ENCODE data around the gene KRTAP10-3. TPM values are rescaled to one million over a fixed set of nuclear protein-coding genes. Genes with fewer than 3 reads are reported as not detected.

Gene KRTAP10-3
- total RNA-seq, 4 donors from 2014 or later: not detected

DNA sequence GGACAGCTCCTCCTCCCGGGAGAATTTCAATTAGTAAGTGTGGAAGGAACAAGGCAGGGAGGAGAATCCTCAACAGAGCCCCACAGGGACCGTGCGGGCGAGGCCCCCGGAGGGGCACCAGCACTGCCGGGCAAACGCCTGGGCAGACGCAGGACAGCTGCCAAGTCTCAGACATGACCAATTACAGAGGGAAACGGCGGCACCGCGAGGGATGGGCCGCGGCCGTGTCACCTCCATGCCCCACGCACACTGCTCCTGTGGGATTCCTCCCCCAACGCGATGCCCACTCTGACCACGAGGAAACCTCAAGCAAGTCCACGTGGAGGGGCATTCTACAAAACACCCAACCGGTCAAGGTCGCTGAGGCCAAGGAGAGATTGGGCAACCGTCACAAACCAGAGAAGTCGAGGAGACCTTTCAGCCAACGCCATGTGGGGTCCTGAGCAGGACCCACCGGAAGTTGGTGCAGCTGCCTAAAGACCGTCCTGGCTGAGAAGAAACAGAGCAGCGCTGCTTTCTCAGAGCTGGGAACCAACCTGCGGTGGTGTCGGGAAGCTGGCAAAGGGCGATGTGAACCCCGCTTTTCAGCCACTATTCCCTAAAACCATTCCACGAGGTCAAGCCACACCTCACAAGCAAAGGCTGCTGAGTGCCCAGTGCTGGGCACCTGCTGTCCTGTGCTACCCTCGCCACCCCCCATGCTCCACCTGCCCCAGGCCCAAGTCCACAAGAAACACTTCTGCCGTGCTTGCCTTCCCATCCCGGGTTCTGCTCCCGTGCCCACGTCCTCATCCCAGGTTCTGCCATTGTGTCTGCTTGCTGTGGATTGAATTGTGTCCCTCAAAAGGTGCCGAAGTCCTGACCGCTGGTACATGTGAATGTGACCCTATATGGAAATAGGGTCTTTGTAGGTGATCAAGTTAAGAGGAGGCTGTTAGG is 13.5 kb upstream of the KRTAP10-3 start:
- no peak for DNase-seq
- 90 to 95% methylated on average over 32 to 33 of the region's 40 CpGs for WGBS, 2 donors
- intact Hi-C loops (cut with DNase I): no loop called here

GRCh38 chr21:44571296-44571695 is 12.7 kb upstream of the KRTAP10-3 start:
- DNase-seq: no peak
- no peak overlapping the region for H3K27ac ChIP-seq

More for the DNA sequence above, 13.5 kb upstream of the KRTAP10-3 start:
- Histone ChIP-seq H3K4me1 (peaks cover 0 to 14% (median 0%) of the 10 kb centered on the region in 3 donors), H3K36me3 (no peaks in the 10 kb centered on the region), H3K27me3 (peaks cover 0 to 40% (median 0%) of the 10 kb centered on the region in 4 donors), H3K4me3 (no peak overlapping the region), H3K27ac (no peak overlapping the region), H3K9me3 (peaks cover 0 to 9% (median 8%) of the 10 kb centered on the region in 3 donors)
- TF ChIP-seq POLR2A (IDR thresholded peaks at IDR 0.05) (no peak), CTCF (IDR thresholded peaks at IDR 0.05) (no peak)

DNA sequence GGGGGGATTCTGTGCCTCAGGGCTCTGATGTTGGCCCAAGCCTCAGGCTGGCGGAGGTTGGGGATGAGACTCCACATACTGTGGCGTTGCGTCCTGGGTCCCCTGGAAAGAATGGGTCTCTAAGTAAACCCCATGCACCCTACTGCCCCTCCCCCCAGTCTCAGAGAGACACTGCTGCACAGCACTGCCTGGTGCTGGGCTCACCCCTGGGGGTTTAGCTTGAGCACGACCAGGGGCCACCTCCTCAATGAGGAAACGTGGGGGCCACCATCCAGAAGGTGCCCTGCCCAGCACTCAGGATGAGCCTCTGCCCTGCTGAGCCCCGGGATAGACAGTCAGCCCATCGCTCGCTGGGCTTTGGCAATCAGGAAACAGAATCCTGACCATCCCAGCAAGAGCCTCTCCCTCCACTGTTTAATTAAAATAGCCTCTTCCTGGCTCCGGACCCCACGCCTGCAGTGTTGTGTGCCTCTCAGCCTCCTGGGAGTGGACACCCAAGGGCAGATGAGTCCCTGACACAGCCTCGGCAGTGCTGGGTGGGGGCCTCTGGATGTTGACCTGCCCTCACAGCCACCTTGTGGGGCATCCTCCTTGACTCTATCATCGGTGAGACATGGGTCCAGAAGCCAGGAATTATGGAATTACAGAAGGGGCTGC is 11.4 kb upstream of the KRTAP10-3 start:
- 80 to 83% methylated on average over 1 to 2 of the region's 12 CpGs for WGBS, 2 donors
- Histone ChIP-seq H3K27ac (no peak overlapping the region), H3K36me3 (no peaks in the 10 kb centered on the region), H3K4me1 (peaks cover 0 to 14% (median 0%) of the 10 kb centered on the region in 3 donors), H3K4me3 (no peak overlapping the region), H3K27me3 (peaks cover 0 to 40% (median 0%) of the 10 kb centered on the region in 4 donors), H3K9me3 (peaks cover 0 to 4% (median 0%) of the 10 kb centered on the region in 3 donors)
- TF ChIP-seq CTCF (IDR thresholded peaks at IDR 0.05): no peak
- no peak for TF ChIP-seq POLR2A (IDR thresholded peaks at IDR 0.05)
- intact Hi-C loops (cut with DNase I): no loop called here
- DNase-seq: no peak

More at GRCh38 chr21:44571296-44571695, 12.7 kb upstream of the KRTAP10-3 start:
- Histone ChIP-seq H3K9me3 (peaks cover 0 to 4% (median 0%) of the 10 kb centered on the region in 3 donors), H3K27me3 (peaks cover 0 to 40% (median 0%) of the 10 kb centered on the region in 4 donors), H3K36me3 (no peaks in the 10 kb centered on the region), H3K4me1 (peaks cover 0 to 14% (median 0%) of the 10 kb centered on the region in 3 donors), H3K4me3 (no peak overlapping the region)
- TF ChIP-seq CTCF (IDR thresholded peaks at IDR 0.05): no peak
- TF ChIP-seq POLR2A (IDR thresholded peaks at IDR 0.05): no peak
- intact Hi-C loops (cut with DNase I): no loop called here
- 90 to 95% methylated on average over 3 of the region's 4 CpGs for WGBS, 2 donors

GRCh38 chr21:44568667-44569556 is 10.3 kb upstream of the KRTAP10-3 start:
- intact Hi-C loops (cut with DNase I): no loop called here
- Histone ChIP-seq H3K4me1 (peaks cover 0 to 5% (median 0%) of the 10 kb centered on the region in 3 donors), H3K36me3 (no peaks in the 10 kb centered on the region), H3K9me3 (peaks cover 0 to 4% (median 0%) of the 10 kb centered on the region in 3 donors), H3K27me3 (peaks cover 0 to 32% (median 0%) of the 10 kb centered on the region in 4 donors), H3K27ac (no peak overlapping the region), H3K4me3 (no peak overlapping the region)
- WGBS, 2 donors: 49 to 71% methylated on average over 2 to 7 of the region's 27 CpGs
- DNase-seq: no peak
- no peak for TF ChIP-seq CTCF (IDR thresholded peaks at IDR 0.05)
